BLaER1 treated with 17β-estradiol and CSF1 and Interleukin-3, amounts not matched to agents 10 nM and 100 nM (cell line): ENCODE measurements around the gene SAMD7.

Experiments used
- H3K27ac ChIP-seq, 11 experiments: shearing (Covaris generic); formaldehyde crosslinking; 2 replicates each; pipeline ENCODE4 v1.8.1; 2022
- H3K27me3 ChIP-seq, 11 experiments: shearing (Covaris generic); formaldehyde crosslinking; 2 replicates each; pipeline ENCODE4 v1.8.1; 2022
- H3K36me3 ChIP-seq, 11 experiments: shearing (Covaris generic); formaldehyde crosslinking; 2 replicates each; pipeline ENCODE4 v1.8.1; 2022
- H3K4me1 ChIP-seq, 10 experiments: shearing (Covaris generic); formaldehyde crosslinking; 2 replicates each; pipeline ENCODE4 v1.8.1; 2022
- H3K4me2 ChIP-seq, 11 experiments: shearing (Covaris generic); formaldehyde crosslinking; 2 replicates each; pipeline ENCODE4 v1.8.1; 2022
- H3K4me3 ChIP-seq, 10 experiments: shearing (Covaris generic); formaldehyde crosslinking; 2 replicates each; pipeline ENCODE4 v1.8.1; 2022
- H3K9ac ChIP-seq, 11 experiments: shearing (Covaris generic); formaldehyde crosslinking; 2 replicates each; pipeline ENCODE4 v1.8.1; 2022
- H3K9me3 ChIP-seq, 11 experiments: shearing (Covaris generic); formaldehyde crosslinking; replicated peaks in 1 of 11; 2 replicates each; pipeline ENCODE4 v1.8.1; 2022
- H4K20me1 ChIP-seq, 11 experiments: shearing (Covaris generic); formaldehyde crosslinking; 2 replicates each; pipeline ENCODE4 v1.8.1; 2022
- Cebpa-rat ChIP-seq, 11 experiments: shearing (Covaris generic); IDR thresholded peaks; 2 replicates each; pipeline ENCODE4 v1.8.1; 2022

SAMD7 gene

GRCh38 chr3:169911272-169911671, at the start of gene SAMD7:
SAMD7 (plus strand) TSS chr3:169911572; CDS start chr3:169919499, 7,927 bp downstream.
- H3K4me2 ChIP-seq, result no peak within 1 kb of the TSS
- no peak within 1 kb of the TSS for H3K27ac ChIP-seq
- H3K36me3 ChIP-seq, result no peaks in the 10 kb centered on the region
- no peak within 1 kb of the TSS for H3K4me3 ChIP-seq
- no peaks in the 10 kb centered on the region for H3K27me3 ChIP-seq
- no peak for TF ChIP-seq Cebpa-rat (IDR thresholded peaks at IDR 0.05)
- H3K4me1 ChIP-seq, result peaks cover 0 to 23% (median 0%) of the 10 kb centered on the region in 10 experiments; a peak in 5 of 20 replicates
- H3K9me3 ChIP-seq, result no peaks in the 10 kb centered on the region
- no peaks in the 10 kb centered on the region for H4K20me1 ChIP-seq
- H3K9ac ChIP-seq, result no peak within 1 kb of the TSS

DNA sequence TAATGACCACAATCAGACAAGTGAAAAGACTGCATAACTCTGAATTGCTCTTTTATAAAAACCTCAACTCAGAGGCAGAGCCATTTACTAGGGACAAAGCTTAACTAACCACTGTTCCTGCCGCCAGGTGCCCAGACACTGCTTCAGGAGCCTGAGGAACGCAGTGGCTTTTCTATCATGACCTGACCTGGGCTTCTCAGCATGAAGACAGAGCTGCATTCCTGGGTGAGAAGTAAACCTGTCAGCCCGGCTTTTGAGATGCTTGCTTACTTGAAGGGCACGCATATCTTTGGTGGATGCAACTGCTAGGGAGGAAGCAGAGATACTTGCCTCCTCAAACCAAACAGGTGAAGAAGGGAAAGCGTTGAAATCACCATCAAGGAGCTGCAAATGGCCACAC, 49.5 kb upstream of the SAMD7 start:
- H3K27ac ChIP-seq, result no peak overlapping the region
- H3K9ac ChIP-seq, result no peak overlapping the region
- no peak for TF ChIP-seq Cebpa-rat (IDR thresholded peaks at IDR 0.05)
- no peaks in the 10 kb centered on the region for H3K27me3 ChIP-seq
- H4K20me1 ChIP-seq, result no peaks in the 10 kb centered on the region
- peaks cover 0 to 17% (median 11%) of the 10 kb centered on the region in 10 experiments; a peak in 15 of 20 replicates for H3K4me1 ChIP-seq
- H3K9me3 ChIP-seq, result no peaks in the 10 kb centered on the region
- no peaks in the 10 kb centered on the region for H3K36me3 ChIP-seq
- H3K4me3 ChIP-seq, result no peak overlapping the region
- no peak overlapping the region for H3K4me2 ChIP-seq

DNA sequence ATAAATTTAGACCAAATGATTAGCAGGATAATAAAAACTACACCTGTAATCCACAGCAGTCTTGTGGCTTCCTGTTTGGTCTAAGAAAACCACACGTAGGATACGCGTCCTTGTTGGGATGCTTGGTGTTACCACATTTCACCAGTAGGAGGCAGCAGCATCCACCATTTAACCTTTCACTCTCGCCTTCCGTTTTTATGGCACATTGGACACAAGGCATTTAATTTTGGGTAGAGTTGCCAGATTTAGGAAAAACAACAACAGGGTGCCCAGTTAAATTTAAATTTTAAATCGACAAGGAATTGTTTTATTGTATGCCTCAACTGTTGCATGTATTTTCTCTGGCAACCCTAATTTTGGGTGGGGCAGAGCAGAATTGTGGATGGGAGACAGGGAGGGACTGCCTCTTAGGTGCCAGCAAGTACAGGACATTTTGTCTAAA, 47.9 kb upstream of the SAMD7 start:
- Histone ChIP-seq H3K36me3 (no peaks in the 10 kb centered on the region), H3K4me3 (no peak overlapping the region), H3K27me3 (no peaks in the 10 kb centered on the region), H3K9me3 (no peaks in the 10 kb centered on the region), H3K9ac (no peak overlapping the region), H4K20me1 (no peaks in the 10 kb centered on the region), H3K27ac (no peak overlapping the region), H3K4me1 (peaks cover 0 to 17% (median 11%) of the 10 kb centered on the region in 10 experiments; a peak in 15 of 20 replicates), H3K4me2 (peak overlapping the region in 1 of 11 experiments; percentile 3; a peak in 1 of 22 replicates)
- TF ChIP-seq Cebpa-rat (IDR thresholded peaks at IDR 0.05), result no peak

DNA sequence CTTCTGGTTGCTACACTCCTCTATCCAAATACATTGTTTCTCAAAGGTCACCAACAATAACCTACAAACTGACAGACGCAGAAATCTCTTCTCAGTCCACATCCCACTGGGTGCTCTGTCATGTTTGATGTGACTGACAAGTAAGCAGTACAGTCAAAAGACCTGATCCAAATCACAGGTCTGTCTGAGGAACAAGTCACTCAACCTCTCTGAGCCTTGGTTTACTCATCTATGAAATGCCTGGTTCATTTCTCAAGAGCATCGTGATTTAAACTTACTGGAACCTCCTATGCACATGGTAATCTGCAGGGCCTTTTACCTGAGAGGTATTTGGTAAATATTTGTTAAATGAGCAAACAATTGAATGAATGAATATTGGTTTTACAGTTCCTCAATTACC, 47.1 kb upstream of the SAMD7 start:
- H3K27me3 ChIP-seq, result no peaks in the 10 kb centered on the region
- H3K9ac ChIP-seq, result no peak overlapping the region
- H3K9me3 ChIP-seq, result no peaks in the 10 kb centered on the region
- H3K27ac ChIP-seq, result no peak overlapping the region
- H3K4me1 ChIP-seq, result peaks cover 0 to 17% (median 11%) of the 10 kb centered on the region in 10 experiments; a peak in 15 of 20 replicates
- H4K20me1 ChIP-seq, result no peaks in the 10 kb centered on the region
- H3K4me2 ChIP-seq, result no peak overlapping the region
- no peak overlapping the region for H3K4me3 ChIP-seq
- no peak for TF ChIP-seq Cebpa-rat (IDR thresholded peaks at IDR 0.05)
- no peaks in the 10 kb centered on the region for H3K36me3 ChIP-seq

- Histone ChIP-seq H3K4me2 (peak overlapping the region; percentile 1 to 67 (median 54); a peak in 16 of 22 replicates), H3K9ac (peak overlapping the region in 3 of 11 experiments; percentile 20 to 26 (median 21); a peak in 4 of 22 replicates), H3K4me3 (no peak overlapping the region), H3K9me3 (no peaks in the 10 kb centered on the region), H3K4me1 (peaks cover 0 to 22% (median 14%) of the 10 kb centered on the region in 10 experiments; a peak in 16 of 20 replicates), H4K20me1 (no peaks in the 10 kb centered on the region), H3K27ac (peak overlapping the region in 2 of 11 experiments; percentile 28 to 32; a peak in 3 of 22 replicates), H3K27me3 (no peaks in the 10 kb centered on the region), H3K36me3 (no peaks in the 10 kb centered on the region)
- no peak for TF ChIP-seq Cebpa-rat (IDR thresholded peaks at IDR 0.05)
Measured at GRCh38 chr3:169865176-169865767, 46.1 kb upstream of the SAMD7 start.

DNA sequence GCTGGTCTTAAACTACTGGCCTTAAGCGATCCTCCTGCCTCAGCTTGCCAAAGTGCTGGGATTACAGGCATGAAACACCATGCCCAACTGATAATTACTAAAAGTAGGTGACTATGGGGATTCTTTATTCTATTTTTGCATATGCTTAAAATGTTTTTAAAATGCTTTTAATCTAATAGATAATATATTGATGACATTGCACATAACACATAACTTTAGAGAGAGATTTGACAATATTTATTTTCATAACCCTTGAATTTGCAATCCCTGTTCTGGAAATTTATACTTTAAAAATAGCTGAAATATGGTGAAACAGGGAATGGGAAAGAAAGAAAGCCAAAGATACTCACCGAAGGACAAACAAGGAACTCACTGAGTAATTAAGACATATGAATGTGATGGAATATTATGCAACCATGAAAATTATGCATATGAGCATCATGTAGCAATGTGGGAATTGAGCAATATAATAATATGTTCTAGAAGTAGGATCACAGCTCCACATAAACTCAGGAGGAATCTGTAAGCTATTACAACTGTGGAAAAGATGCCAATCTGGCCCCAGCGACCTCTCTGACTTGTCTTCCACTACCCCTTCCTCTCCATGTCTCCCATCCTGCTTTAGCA, 43.7 kb upstream of the SAMD7 start:
- H3K27ac ChIP-seq, result no peak overlapping the region
- no peak for TF ChIP-seq Cebpa-rat (IDR thresholded peaks at IDR 0.05)
- H3K4me2 ChIP-seq, result no peak overlapping the region
- H3K27me3 ChIP-seq, result no peaks in the 10 kb centered on the region
- H3K9me3 ChIP-seq, result no peaks in the 10 kb centered on the region
- H3K9ac ChIP-seq, result no peak overlapping the region
- H3K4me1 ChIP-seq, result peaks cover 14 to 37% (median 26%) of the 10 kb centered on the region in 10 experiments
- no peaks in the 10 kb centered on the region for H3K36me3 ChIP-seq
- no peaks in the 10 kb centered on the region for H4K20me1 ChIP-seq
- H3K4me3 ChIP-seq, result no peak overlapping the region

- Histone ChIP-seq H3K9ac (no peak overlapping the region), H3K4me2 (no peak overlapping the region), H3K36me3 (no peaks in the 10 kb centered on the region), H4K20me1 (no peaks in the 10 kb centered on the region), H3K4me1 (peaks cover 14 to 37% (median 25%) of the 10 kb centered on the region in 10 experiments), H3K27ac (no peak overlapping the region), H3K4me3 (no peak overlapping the region), H3K9me3 (no peaks in the 10 kb centered on the region), H3K27me3 (no peaks in the 10 kb centered on the region)
- no peak for TF ChIP-seq Cebpa-rat (IDR thresholded peaks at IDR 0.05)
Measured at GRCh38 chr3:169868369-169868768, 43.0 kb upstream of the SAMD7 start.

DNA sequence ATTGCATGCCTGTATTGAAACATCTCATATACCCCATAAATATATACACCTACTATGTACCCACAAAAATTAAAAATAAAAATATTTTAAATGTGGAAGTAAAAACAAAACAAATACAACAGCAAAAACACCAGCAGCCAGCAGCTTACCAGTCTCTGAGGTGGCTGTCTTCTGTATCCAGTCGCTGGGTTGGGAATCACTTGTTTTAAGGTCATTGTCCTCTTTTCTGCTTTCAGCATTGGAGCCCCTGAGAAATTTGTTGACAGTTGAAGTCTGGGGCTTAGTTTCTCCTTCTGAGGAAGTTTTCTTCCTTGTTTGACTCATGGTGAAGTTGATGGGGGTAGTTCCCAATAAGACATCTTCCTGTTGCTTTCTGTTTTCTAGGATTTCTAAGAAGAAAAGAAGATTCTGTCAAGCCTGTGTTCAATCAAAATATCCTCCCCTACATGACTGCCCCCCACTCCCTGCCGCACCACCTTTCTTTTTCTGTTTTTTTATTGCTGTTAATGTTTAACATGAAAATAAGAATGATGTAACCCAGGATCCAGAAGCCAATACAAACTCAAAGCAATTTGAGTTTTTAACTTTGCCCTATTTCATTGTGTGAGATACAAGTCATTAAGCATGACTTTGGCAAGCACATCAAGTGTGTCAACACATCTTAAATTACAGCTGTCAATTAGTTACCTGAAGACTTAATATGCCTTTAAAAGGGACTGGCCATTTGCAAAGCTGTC, 41.7 kb upstream of the SAMD7 start, which contains the start of gene LRRC31:
LRRC31 (minus strand) TSS at position 452 of the 737 bp plus-strand sequence; CDS start at position 324, 128 bp downstream.
- H4K20me1 ChIP-seq, result no peaks in the 10 kb centered on the region
- H3K4me3 ChIP-seq, result no peak within 1 kb of the TSS
- TF ChIP-seq Cebpa-rat (IDR thresholded peaks at IDR 0.05), result no peak
- no peak within 1 kb of the TSS for H3K27ac ChIP-seq
- peaks cover 14 to 37% (median 24%) of the 10 kb centered on the region in 10 experiments for H3K4me1 ChIP-seq
- peaks cover 0 to 7% (median 0%) of the 10 kb centered on the region in 11 experiments; a peak in 3 of 22 replicates for H3K9me3 ChIP-seq
- H3K27me3 ChIP-seq, result no peaks in the 10 kb centered on the region
- peak within 1 kb of the TSS in 6 of 11 experiments; percentile 29 to 67 (median 60); a peak in 10 of 22 replicates for H3K4me2 ChIP-seq
- no peak within 1 kb of the TSS for H3K9ac ChIP-seq
- no peaks in the 10 kb centered on the region for H3K36me3 ChIP-seq
